C4-2B (cell line): Measurements from ENCODE around the gene GLYATL1B.
"Not testable (repeated sequence)": the region's sequence is repeated elsewhere in the genome, so short reads cannot be mapped to it uniquely, and the experiment has no call there.

ENCODE experiments used
- H3K27ac ChIP-seq: fragments of 450-650 bp; 2 replicates; pipeline ENCODE4 v1.5.1; 2017
- CTCF ChIP-seq: fragments of 450-650 bp; conservative IDR thresholded peaks from 2 replicates; pipeline ENCODE4 v1.5.1; 2017; ENCODE audit warnings: mild to moderate bottlenecking
- ZFX ChIP-seq: fragments of 450-650 bp; IDR thresholded peaks from 2 replicates; pipeline ENCODE4 v1.6.1; 2017

GLYATL1B gene

GRCh38 chr11:59117774-59118173 is 31.7 kb downstream of the GLYATL1B start:
- H3K27ac ChIP-seq: no peak overlapping the region
- TF ChIP-seq CTCF: no peak
- TF ChIP-seq ZFX: no peak

GRCh38 chr11:59119826-59120225 is 33.7 kb downstream of the GLYATL1B start:
- H3K27ac ChIP-seq: no peak overlapping the region
- TF ChIP-seq ZFX (no peak), CTCF (no peak)

- TF ChIP-seq CTCF (peak; percentile 100), ZFX (no peak)
- no peak overlapping the region for H3K27ac ChIP-seq
Observed at GRCh38 chr11:59135648-59136461, 49.7 kb downstream of the GLYATL1B start.

- not testable (repeated sequence) for H3K27ac ChIP-seq
Observed at GRCh38 chr11:59136551-59136950, 50.4 kb downstream of the GLYATL1B start.

- TF ChIP-seq ZFX: no peak
- TF ChIP-seq CTCF: no peak
- H3K27ac ChIP-seq: no peak overlapping the region
Observed at GRCh38 chr11:59137190-59137589, 51.1 kb downstream of the GLYATL1B start.

GRCh38 chr11:59138643-59139042 is 52.5 kb downstream of the GLYATL1B start:
- TF ChIP-seq ZFX (no peak), CTCF (no peak)
- H3K27ac ChIP-seq: no peak overlapping the region

- H3K27ac ChIP-seq: no peak overlapping the region
- TF ChIP-seq ZFX: no peak
- no peak for TF ChIP-seq CTCF
Observed at GRCh38 chr11:59141191-59141590, 55.1 kb downstream of the GLYATL1B start.
